ENCODE measurements around the gene SH3TC2. TPM values are rescaled to one million over a fixed set of nuclear protein-coding genes. Genes with fewer than 3 reads are reported as not detected.
"Not testable (repeated sequence)": the region's sequence is repeated elsewhere in the genome, so short reads cannot be mapped to it uniquely, and the experiment has no call there.

Gene SH3TC2
- not detected for total RNA-seq

DNA sequence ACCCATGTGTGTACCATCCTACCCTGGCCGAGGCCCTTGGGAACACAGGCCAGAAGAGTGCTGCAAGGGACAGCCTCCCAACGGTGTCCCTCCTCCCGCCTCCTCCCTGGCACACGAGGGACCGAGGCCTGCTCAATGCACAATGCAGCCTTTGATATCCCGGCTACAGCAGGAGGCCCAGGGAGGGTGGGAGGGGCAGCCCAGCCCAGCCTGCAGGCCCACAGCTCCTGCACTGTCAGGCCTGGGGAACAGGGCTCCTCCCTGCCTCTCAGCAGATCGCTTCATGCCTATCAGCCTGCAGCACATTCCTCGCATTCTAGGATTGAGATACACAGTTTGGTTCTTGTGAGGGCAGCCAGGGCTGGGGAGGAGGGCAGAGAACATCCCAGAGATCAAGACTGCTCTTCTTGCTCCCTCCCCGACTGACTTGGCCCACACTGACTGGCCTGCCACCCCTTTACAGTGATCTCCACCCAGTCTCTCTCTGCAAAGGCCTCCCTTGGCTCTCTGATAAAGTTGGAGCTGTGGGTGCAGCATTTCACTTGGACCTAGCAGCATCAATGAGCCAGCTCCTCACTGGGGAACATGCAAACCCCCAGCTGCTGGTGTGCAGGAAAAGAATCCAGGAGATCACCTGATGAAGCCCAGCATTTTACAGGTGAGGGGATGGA is at the start of gene SH3TC2:
Gene SH3TC2, minus strand, starts transcription at position 46 of the 671 bp plus-strand sequence. Its CDS starts 40 bp downstream, at position 6.
- H3K4me3 Mint-ChIP-seq = no peak within 1 kb of the TSS
- H3K4me1 Mint-ChIP-seq = no peaks in the 10 kb centered on the region
- H3K9me3 Mint-ChIP-seq = peaks cover 1% of the 10 kb centered on the region
- DNase-seq (no peak), ATAC-seq (ENCODE audit: low read depth) (no peak)
- no peak within 1 kb of the TSS for H3K27ac Mint-ChIP-seq
- POLR2A ChIA-PET = no interaction called here
- H3K36me3 Mint-ChIP-seq = no peaks in the 10 kb centered on the region
- peaks cover 16% of the 10 kb centered on the region for H3K27me3 Mint-ChIP-seq

DNA sequence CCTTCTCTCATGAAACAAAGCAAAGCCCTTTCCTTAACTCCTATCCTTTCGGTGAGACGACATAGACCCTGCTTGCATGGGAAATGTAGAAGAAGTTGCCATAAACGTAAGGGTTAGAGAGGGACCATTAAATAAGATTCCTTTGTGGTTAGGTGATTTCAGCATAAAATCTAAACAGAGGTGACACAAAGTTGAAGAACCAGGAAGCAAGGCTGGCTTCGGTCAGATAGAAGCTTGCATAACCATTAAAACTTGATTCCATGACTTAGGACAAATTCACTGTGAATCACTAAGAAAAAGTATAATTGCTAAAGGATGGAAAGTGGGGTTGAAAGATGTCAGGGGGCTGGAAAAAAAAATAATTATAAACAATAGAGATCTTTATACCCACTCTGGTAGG is 47.5 kb upstream of the SH3TC2 start:
- POLR2A ChIA-PET = no interaction called here
- H3K9me3 Mint-ChIP-seq = no peaks in the 10 kb centered on the region
- DNase-seq (no peak), ATAC-seq (ENCODE audit: low read depth) (no peak)
- no peak overlapping the region for H3K27ac Mint-ChIP-seq
- H3K4me1 Mint-ChIP-seq = no peaks in the 10 kb centered on the region
- H3K36me3 Mint-ChIP-seq = no peaks in the 10 kb centered on the region
- peaks cover 16% of the 10 kb centered on the region for H3K27me3 Mint-ChIP-seq
- no peak overlapping the region for H3K4me3 Mint-ChIP-seq

DNA sequence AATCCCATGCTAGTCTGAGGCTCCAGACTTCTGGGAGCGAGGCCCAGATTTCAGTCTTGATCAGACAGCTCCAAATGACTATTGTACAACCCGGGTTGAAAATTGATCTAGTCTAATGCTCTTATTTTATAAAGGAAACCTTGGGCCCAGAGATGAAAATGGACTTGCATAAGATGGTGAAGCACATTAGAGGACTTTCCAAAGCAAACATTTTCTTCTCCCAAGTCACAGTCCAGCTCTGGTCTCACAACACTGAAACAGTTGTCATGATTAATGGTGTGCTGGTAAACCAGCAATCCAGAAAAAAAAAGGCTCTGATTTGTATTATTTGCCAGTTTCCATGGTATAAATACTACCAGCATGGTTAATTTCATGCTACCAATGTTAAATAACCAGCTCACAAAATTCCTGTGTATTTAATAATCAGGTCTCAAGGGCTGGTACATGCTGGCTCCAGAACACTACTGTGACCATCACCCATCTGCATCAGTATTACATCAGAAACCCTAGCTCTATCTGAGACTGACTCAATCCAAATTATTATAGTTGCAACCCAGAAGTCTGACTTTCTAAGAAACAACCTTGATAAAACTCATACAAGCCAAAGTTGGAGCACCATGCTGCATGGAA is 45.9 kb upstream of the SH3TC2 start:
- H3K4me3 Mint-ChIP-seq = no peak overlapping the region
- no peaks in the 10 kb centered on the region for H3K4me1 Mint-ChIP-seq
- peaks cover 14% of the 10 kb centered on the region for H3K27me3 Mint-ChIP-seq
- no peak overlapping the region for H3K27ac Mint-ChIP-seq
- no peak for DNase-seq
- no peaks in the 10 kb centered on the region for H3K9me3 Mint-ChIP-seq
- no peak for ATAC-seq (ENCODE audit: low read depth)
- POLR2A ChIA-PET = no interaction called here
- H3K36me3 Mint-ChIP-seq = no peaks in the 10 kb centered on the region

DNA sequence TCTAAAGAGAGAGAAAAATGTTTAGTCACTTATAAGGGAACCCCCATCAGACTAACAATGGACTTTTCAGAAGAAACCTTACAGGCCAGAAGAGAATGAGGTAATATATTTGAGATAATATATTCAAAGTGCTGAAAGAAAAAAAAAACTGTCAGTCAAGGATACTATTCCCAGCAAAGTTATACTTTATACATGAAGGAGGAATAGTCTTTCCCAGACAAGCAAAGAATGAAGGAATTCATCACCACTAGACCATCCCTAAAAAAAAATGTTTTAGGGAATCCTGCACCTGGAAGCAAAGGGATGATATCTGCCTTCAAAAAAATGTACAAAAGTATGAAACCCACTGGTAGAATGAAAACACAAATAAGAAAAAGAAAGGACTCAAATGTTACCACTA is 37.5 kb upstream of the SH3TC2 start:
- ATAC-seq (ENCODE audit: low read depth) = no peak
- DNase-seq = no peak
- Mint-ChIP-seq H3K4me3 (no peak overlapping the region), H3K36me3 (peaks cover 4% of the 10 kb centered on the region), H3K4me1 (no peaks in the 10 kb centered on the region), H3K27me3 (peaks cover 3% of the 10 kb centered on the region), H3K27ac (no peak overlapping the region), H3K9me3 (peaks cover 25% of the 10 kb centered on the region)
- POLR2A ChIA-PET = no interaction called here

DNA sequence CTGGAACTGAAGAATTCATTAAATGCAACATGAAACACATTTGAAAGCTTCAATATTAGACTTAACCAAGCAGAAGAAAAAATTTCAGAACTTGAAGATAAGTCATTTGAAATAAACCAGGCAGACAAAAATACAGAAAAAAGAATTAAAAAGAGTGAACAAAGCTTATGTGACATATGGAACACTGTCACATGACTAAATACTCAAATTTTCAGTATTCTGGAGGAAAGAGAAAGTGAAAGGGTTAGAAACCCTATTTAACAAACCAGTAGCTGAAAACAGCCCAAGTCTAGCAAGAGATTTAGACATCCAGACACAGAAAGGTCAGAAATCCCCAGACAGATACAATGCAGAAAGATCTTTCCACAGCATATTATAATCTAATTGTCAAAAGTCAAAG is 37.1 kb upstream of the SH3TC2 start:
- peaks cover 3% of the 10 kb centered on the region for H3K27me3 Mint-ChIP-seq
- peaks cover 26% of the 10 kb centered on the region for H3K9me3 Mint-ChIP-seq
- no peak for ATAC-seq (ENCODE audit: low read depth)
- H3K36me3 Mint-ChIP-seq = peaks cover 4% of the 10 kb centered on the region
- POLR2A ChIA-PET = no interaction called here
- no peak overlapping the region for H3K27ac Mint-ChIP-seq
- no peak overlapping the region for H3K4me3 Mint-ChIP-seq
- DNase-seq = no peak
- no peaks in the 10 kb centered on the region for H3K4me1 Mint-ChIP-seq

DNA sequence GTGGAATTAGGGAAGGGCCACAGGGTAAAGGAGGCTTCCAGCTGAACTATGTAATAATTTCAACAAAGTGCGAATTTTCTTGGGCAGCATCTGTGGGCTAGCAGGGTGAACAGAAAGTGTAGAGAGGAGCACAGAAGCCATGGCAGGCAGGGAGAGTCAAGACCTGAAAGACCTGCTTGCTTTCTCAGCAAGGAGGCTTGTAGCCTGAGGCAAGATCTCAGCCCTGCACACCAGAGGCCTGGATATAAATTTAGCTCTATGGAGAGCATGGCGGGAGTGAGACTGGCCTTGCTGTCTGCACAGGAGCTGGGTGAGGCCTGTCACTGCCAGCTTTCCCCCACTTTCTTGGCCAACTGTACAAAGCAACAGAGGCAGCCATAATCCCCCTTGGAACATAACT is 32.1 kb upstream of the SH3TC2 start:
- POLR2A ChIA-PET = no interaction called here
- DNase-seq (no peak), ATAC-seq (ENCODE audit: low read depth) (no peak)
- Mint-ChIP-seq H3K27me3 (no peaks in the 10 kb centered on the region), H3K36me3 (peaks cover 4% of the 10 kb centered on the region), H3K4me3 (no peak overlapping the region), H3K9me3 (peaks cover 26% of the 10 kb centered on the region), H3K27ac (no peak overlapping the region), H3K4me1 (no peaks in the 10 kb centered on the region)

DNA sequence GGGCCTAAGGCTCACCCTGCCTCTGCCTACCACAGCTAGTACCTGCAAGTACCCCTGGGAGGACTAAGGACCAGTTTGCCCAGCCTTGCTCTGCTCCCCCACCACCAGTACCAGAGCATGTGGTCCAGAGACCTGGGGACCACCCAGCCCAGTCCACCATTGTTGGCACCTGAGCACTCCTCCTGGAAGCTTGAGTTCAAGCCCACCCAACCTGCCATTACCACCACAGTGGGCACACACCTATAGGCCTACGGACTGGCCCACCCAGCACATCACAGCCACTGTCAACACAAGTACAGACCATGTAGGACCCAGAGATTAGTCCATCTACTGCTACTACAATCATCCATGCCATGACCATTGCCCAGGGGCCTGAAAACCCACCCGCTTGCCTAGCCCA is 30.8 kb upstream of the SH3TC2 start:
- H3K9me3 Mint-ChIP-seq = peaks cover 19% of the 10 kb centered on the region
- H3K4me3 Mint-ChIP-seq = no peak overlapping the region
- no peaks in the 10 kb centered on the region for H3K27me3 Mint-ChIP-seq
- POLR2A ChIA-PET = no interaction called here
- no peaks in the 10 kb centered on the region for H3K36me3 Mint-ChIP-seq
- no peaks in the 10 kb centered on the region for H3K4me1 Mint-ChIP-seq
- ATAC-seq (ENCODE audit: low read depth) (no peak), DNase-seq (no peak)
- H3K27ac Mint-ChIP-seq = no peak overlapping the region

DNA sequence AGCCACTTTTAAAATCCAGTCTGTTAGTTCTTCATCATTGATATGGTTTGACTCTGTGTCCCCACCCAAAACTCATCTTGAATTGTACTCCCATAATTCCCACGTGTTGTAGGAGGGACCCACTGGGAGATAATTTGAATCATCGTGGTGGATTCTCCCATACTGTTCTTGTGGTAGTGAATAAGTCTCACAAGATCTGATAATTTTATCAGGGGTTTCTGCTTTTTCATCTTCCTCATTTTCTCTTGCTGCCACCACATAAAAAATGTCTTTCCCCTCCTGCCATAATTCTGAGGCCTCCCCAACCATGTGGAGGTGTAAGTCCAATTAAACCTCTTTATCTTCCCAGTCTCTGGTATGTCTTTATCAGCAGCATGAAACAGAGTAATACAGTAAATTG is 26.9 kb upstream of the SH3TC2 start:
- no peaks in the 10 kb centered on the region for H3K36me3 Mint-ChIP-seq

DNA sequence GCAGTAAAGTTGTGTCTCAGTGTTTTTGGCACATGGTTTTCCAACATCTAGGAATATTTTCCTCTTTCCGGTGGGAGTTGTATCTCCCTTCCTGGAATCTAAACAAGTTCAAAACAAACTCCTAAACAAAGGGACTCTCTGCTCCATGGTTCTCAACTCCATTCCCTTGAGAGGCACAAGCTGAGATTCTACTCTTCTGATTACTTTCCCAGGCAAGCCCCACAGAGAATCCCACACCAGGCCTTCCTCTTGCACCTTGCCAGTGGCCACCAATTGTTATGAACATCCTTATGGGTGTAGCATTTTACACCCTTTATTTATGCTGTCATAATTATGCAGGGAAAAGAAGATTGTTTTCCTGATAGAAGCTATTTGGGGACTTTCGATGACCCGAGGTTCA is 25.8 kb upstream of the SH3TC2 start:
- H3K4me3 Mint-ChIP-seq = no peak overlapping the region
- peaks cover 3% of the 10 kb centered on the region for H3K9me3 Mint-ChIP-seq
- POLR2A ChIA-PET = no interaction called here
- DNase-seq (no peak), ATAC-seq (ENCODE audit: low read depth) (no peak)
- H3K4me1 Mint-ChIP-seq = no peaks in the 10 kb centered on the region
- peaks cover 2% of the 10 kb centered on the region for H3K27me3 Mint-ChIP-seq
- H3K36me3 Mint-ChIP-seq = no peaks in the 10 kb centered on the region
- H3K27ac Mint-ChIP-seq = no peak overlapping the region

More for the DNA sequence above, 26.9 kb upstream of the SH3TC2 start:
- Mint-ChIP-seq H3K27me3 (peaks cover 2% of the 10 kb centered on the region), H3K4me3 (no peak overlapping the region), H3K9me3 (peaks cover 7% of the 10 kb centered on the region), H3K27ac (no peak overlapping the region), H3K4me1 (no peaks in the 10 kb centered on the region)
- no peak for DNase-seq
- POLR2A ChIA-PET = no interaction called here
- ATAC-seq (ENCODE audit: low read depth) = no peak

DNA sequence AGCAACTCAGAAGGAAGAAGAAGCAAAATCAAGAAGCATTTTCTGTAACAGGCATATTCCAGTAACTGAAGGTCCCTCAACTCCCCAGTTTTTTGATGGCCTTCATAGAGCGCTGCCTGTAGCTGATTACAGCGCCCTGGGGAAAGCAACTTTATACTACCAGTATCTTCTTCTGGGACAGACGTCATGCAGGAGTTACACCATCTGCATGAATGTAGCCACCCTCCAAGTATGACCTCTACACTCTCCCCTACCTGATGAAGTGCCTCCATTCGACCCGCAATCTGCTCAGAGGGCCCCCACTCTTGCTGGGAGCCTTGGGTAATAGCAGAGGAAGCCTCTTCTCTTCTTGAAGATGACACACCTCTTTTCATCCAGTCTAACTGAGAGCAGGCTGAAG is 21.0 kb upstream of the SH3TC2 start:
- H3K9me3 Mint-ChIP-seq = no peaks in the 10 kb centered on the region
- no peak for DNase-seq
- H3K27me3 Mint-ChIP-seq = peaks cover 12% of the 10 kb centered on the region
- POLR2A ChIA-PET = no interaction called here
- ATAC-seq (ENCODE audit: low read depth) = no peak
- H3K27ac Mint-ChIP-seq = no peak overlapping the region
- no peak overlapping the region for H3K4me3 Mint-ChIP-seq
- no peaks in the 10 kb centered on the region for H3K4me1 Mint-ChIP-seq
- H3K36me3 Mint-ChIP-seq = no peaks in the 10 kb centered on the region

DNA sequence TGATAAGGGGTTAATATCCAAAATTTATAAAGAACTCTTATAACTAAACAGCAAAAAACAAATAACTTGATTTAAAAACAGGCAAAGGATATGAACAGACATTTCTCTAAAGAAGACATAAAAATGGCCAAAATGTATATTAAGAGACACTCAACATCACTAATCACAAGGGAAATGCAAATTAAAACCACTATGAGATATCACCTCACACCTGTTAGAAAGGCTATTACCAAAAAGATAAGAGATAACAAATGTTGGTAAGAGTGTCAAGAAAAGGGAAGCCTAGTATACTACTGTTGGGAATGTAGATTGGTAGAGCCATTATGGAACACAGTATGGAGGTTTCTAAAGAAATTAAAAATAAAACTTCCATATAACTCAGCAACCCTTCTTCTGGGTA is 19.4 kb upstream of the SH3TC2 start:
- no peaks in the 10 kb centered on the region for H3K9me3 Mint-ChIP-seq
- POLR2A ChIA-PET = no interaction called here
- no peak overlapping the region for H3K27ac Mint-ChIP-seq
- ATAC-seq (ENCODE audit: low read depth) (no peak), DNase-seq (no peak)
- no peak overlapping the region for H3K4me3 Mint-ChIP-seq
- H3K27me3 Mint-ChIP-seq = peaks cover 12% of the 10 kb centered on the region
- H3K36me3 Mint-ChIP-seq = no peaks in the 10 kb centered on the region
- no peaks in the 10 kb centered on the region for H3K4me1 Mint-ChIP-seq

DNA sequence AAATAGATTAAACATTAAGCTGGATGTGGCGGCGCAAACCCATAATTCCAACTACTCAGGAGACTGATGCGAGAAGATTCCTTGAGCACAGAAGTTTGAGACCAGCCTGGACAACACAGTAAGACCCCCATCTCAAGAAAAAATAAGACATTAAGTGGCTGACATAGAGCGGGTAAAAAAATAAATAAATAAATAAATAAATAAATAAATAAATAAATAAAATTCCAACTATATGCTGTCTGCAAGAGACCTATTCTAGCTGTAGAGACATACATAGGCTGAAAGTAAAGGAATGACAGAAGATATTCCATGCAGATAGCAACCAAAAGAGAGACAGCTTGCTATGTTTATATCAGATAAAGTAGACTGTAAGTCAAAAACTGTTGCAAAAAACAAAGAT is 17.4 kb upstream of the SH3TC2 start:
- POLR2A ChIA-PET = no interaction called here
- no peak overlapping the region for H3K27ac Mint-ChIP-seq
- H3K4me1 Mint-ChIP-seq = no peaks in the 10 kb centered on the region
- no peaks in the 10 kb centered on the region for H3K36me3 Mint-ChIP-seq
- DNase-seq (no peak), ATAC-seq (ENCODE audit: low read depth) (no peak)
- H3K27me3 Mint-ChIP-seq = peaks cover 13% of the 10 kb centered on the region
- no peak overlapping the region for H3K4me3 Mint-ChIP-seq
- no peaks in the 10 kb centered on the region for H3K9me3 Mint-ChIP-seq

DNA sequence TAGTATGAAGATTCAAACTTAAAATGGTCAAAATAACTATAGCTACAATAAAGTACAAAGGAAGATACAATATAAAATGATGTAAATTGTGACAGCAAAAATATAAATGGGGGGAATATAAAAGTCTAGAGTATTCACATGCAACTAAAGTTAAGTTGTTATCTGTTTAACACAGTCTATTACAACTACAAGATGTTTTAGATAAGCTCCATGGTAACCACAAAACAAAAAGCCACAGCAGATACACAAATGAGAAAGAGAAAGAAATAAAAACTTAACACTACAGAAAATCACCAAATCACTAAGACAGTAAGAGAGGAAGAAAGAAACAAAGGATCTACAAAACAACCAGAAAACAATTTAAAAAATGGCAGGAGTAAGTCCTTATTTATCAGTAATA is 17.0 kb upstream of the SH3TC2 start:
- POLR2A ChIA-PET = no interaction called here
- H3K9me3 Mint-ChIP-seq = no peaks in the 10 kb centered on the region
- H3K4me1 Mint-ChIP-seq = no peaks in the 10 kb centered on the region
- no peak overlapping the region for H3K27ac Mint-ChIP-seq
- peaks cover 13% of the 10 kb centered on the region for H3K27me3 Mint-ChIP-seq
- no peak overlapping the region for H3K4me3 Mint-ChIP-seq
- H3K36me3 Mint-ChIP-seq = no peaks in the 10 kb centered on the region
- no peak for ATAC-seq (ENCODE audit: low read depth)
- DNase-seq = no peak

DNA sequence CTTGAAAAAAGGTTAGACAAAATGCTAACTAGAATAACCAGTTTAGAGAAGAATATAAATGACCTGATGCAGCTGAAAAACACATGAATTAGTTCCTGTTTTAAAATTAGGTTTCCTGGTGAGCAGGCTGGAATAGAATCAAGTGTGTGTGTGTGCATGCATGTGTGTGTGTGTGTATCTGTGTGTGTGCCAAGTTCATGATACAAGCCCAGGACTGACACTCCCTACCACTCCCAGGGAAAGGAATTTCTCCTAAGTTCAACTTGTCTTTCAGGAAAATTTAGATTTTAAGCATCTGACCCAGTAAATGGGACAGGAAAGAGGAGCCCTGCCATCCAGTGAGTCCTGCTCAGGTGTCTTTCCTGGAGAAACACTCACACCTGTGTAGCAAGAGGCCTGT is 11.2 kb upstream of the SH3TC2 start:
- POLR2A ChIA-PET; H3K36me3 Mint-ChIP-seq; H3K9me3 Mint-ChIP-seq; DNase-seq; H3K4me1 Mint-ChIP-seq; H3K4me3 Mint-ChIP-seq; H3K27ac Mint-ChIP-seq; H3K27me3 Mint-ChIP-seq; ATAC-seq (ENCODE audit: low read depth): not testable (repeated sequence)
